ENCODE results near the gene MMP10. TPM values are rescaled to one million over a fixed set of nuclear protein-coding genes. Genes with fewer than 3 reads are reported as not detected.

Gene MMP10
- polyA plus RNA-seq (2013, experiment 1 of 4) = not detected
- 0.18 TPM for polyA plus RNA-seq (2013, experiment 2 of 4)
- polyA plus RNA-seq (2013, experiment 3 of 4) = not detected
- not detected for polyA plus RNA-seq (2013, experiment 4 of 4)

- 54 to 76% methylated on average over 2 of the region's 2 CpGs for WGBS, 2 experiments
- no peaks in the 10 kb centered on the region for H3K9me3 ChIP-seq (ENCODE audit: control insufficient read depth, low read length)
- no peaks in the 10 kb centered on the region for H3K36me3 ChIP-seq (ENCODE audit: control insufficient read depth, insufficient read depth, low read length)
- H3K4me3 ChIP-seq (ENCODE audit: insufficient read depth, low read depth, low read length) = no peak within 1 kb of the TSS
- H3K4me1 ChIP-seq (ENCODE audit: control insufficient read depth, insufficient read depth, low read length) = no peaks in the 10 kb centered on the region
- H3K27ac ChIP-seq (ENCODE audit: insufficient read depth, low read depth, low read length, poor library complexity, severe bottlenecking) = no peak within 1 kb of the TSS
- no peaks in the 10 kb centered on the region for H3K27me3 ChIP-seq (ENCODE audit: control insufficient read depth, insufficient read depth, low read length, poor library complexity, severe bottlenecking)
Measured at GRCh38 chr11:102780491-102780918, at the start of gene MMP10. MMP10 (minus strand) TSS chr11:102780628; CDS start chr11:102780591, 37 bp downstream.

DNA sequence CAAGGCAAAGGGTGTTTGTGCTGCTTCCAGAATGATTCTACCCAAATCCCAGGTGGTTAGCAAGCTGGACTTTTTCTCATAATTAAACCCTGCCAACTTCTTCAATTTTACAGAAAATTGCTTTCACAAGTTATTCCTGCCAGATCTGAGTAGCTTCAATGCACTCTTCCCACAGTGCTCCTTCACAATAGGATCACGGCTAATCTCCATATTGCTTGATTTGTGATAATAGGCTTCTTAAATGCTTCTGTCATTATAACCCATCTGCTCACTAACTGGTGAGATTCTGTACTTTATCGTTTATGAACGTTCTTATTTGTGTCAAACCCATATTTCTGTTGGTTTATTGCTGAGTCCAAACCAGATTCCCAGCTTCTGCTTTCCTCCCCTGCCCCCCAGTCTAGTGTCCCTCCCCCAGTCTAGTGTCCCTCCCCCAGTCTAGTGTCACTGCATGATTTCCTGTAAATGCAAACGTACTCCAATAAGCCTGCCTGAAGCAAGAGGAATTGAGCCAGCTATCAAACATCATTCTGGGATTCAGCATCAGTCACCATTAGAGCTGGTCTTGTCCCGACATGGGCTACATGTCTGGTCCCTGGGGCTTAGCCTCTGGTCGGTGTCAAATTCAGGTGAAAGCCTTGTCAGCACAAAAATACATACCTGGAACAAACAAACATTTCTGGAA is 49.0 kb upstream of the MMP10 start:
- Histone ChIP-seq H3K4me3 (ENCODE audit: insufficient read depth, low read depth, low read length) (no peak overlapping the region), H3K27ac (ENCODE audit: insufficient read depth, low read depth, low read length, poor library complexity, severe bottlenecking) (no peak overlapping the region), H3K27me3 (ENCODE audit: control insufficient read depth, insufficient read depth, low read length, poor library complexity, severe bottlenecking) (no peaks in the 10 kb centered on the region), H3K4me1 (ENCODE audit: control insufficient read depth, insufficient read depth, low read length) (no peaks in the 10 kb centered on the region), H3K36me3 (ENCODE audit: control insufficient read depth, insufficient read depth, low read length) (no peaks in the 10 kb centered on the region), H3K9me3 (ENCODE audit: control insufficient read depth, low read length) (no peaks in the 10 kb centered on the region)
- 88 to 94% methylated on average over 5 to 6 of the region's 6 CpGs for WGBS, 2 experiments

DNA sequence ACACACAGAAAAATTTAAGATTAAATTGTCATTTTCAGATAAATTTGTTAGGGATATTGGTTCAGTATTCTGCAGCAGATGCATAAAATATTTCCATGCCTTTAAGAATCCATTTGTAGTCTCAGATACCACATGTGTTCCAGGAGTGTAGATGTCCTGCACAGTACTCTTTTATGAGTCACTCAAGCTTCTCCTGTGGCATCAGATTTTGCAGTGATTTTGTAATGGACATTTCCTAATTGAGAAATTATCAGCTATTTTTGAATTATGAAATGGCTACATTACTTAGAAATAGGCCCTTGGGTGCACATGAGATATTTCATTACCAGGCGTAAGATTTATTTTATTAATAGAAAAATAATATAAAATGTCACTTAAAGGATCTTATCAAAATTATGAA is 44.1 kb upstream of the MMP10 start:
- no peaks in the 10 kb centered on the region for H3K27me3 ChIP-seq (ENCODE audit: control insufficient read depth, insufficient read depth, low read length, poor library complexity, severe bottlenecking)
- H3K36me3 ChIP-seq (ENCODE audit: control insufficient read depth, insufficient read depth, low read length) = no peaks in the 10 kb centered on the region
- no peak overlapping the region for H3K27ac ChIP-seq (ENCODE audit: insufficient read depth, low read depth, low read length, poor library complexity, severe bottlenecking)
- WGBS, 2 experiments = no CpG with 5 or more reads among the region's 1 CpG
- H3K4me3 ChIP-seq (ENCODE audit: insufficient read depth, low read depth, low read length) = no peak overlapping the region
- no peaks in the 10 kb centered on the region for H3K4me1 ChIP-seq (ENCODE audit: control insufficient read depth, insufficient read depth, low read length)
- H3K9me3 ChIP-seq (ENCODE audit: control insufficient read depth, low read length) = no peaks in the 10 kb centered on the region

DNA sequence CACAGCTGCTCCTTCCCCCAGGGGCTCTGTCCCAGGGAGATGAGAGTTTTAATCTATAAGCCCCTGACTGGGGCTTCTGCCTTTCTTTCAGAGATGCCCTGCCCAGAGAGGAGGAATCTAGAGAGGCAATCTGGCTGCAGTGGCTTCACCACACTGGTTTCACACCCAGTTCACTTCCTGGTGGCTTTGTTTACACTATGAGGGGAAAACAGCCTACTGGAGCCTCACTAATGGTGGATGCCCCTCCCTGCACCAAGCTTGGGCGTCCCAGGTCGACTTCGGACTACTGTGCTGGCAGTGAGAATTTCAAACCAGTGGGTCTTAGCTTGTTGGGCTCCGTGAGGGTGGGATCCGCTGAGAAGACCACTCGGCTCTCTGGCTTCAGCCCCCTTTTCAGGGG is 39.1 kb upstream of the MMP10 start:
- Histone ChIP-seq H3K27ac (ENCODE audit: insufficient read depth, low read depth, low read length, poor library complexity, severe bottlenecking) (no peak overlapping the region), H3K4me3 (ENCODE audit: insufficient read depth, low read depth, low read length) (no peak overlapping the region), H3K27me3 (ENCODE audit: control insufficient read depth, insufficient read depth, low read length, poor library complexity, severe bottlenecking) (no peaks in the 10 kb centered on the region), H3K36me3 (ENCODE audit: control insufficient read depth, insufficient read depth, low read length) (no peaks in the 10 kb centered on the region), H3K9me3 (ENCODE audit: control insufficient read depth, low read length) (no peaks in the 10 kb centered on the region), H3K4me1 (ENCODE audit: control insufficient read depth, insufficient read depth, low read length) (no peaks in the 10 kb centered on the region)
- WGBS, 2 experiments = 83 to 84% methylated on average over 6 of the region's 6 CpGs

DNA sequence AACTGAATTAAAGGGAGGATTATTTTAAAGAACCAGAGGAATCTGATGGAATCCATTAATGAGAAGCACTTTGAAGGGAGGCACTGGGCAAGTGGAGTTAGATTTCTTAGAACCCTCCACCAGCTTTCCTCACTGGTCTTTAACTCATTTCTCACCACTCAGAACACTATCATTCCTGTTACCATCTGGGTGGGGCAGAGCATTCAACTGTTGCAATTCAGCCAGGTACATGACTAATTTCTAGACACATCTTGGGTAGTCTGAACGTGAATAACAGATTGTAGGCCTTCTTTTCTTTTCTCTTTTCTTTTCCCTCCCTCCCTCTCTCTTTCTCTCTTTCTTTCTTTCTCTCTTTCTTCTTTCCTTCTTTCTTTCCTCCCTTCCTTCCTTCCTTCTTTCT is 33.1 kb upstream of the MMP10 start:
- 91 to 98% methylated on average over 1 of the region's 1 CpG for WGBS, 2 experiments
- Histone ChIP-seq H3K4me1 (ENCODE audit: control insufficient read depth, insufficient read depth, low read length) (no peaks in the 10 kb centered on the region), H3K4me3 (ENCODE audit: insufficient read depth, low read depth, low read length) (no peak overlapping the region), H3K9me3 (ENCODE audit: control insufficient read depth, low read length) (no peaks in the 10 kb centered on the region), H3K27me3 (ENCODE audit: control insufficient read depth, insufficient read depth, low read length, poor library complexity, severe bottlenecking) (no peaks in the 10 kb centered on the region), H3K27ac (ENCODE audit: insufficient read depth, low read depth, low read length, poor library complexity, severe bottlenecking) (no peak overlapping the region), H3K36me3 (ENCODE audit: control insufficient read depth, insufficient read depth, low read length) (no peaks in the 10 kb centered on the region)

DNA sequence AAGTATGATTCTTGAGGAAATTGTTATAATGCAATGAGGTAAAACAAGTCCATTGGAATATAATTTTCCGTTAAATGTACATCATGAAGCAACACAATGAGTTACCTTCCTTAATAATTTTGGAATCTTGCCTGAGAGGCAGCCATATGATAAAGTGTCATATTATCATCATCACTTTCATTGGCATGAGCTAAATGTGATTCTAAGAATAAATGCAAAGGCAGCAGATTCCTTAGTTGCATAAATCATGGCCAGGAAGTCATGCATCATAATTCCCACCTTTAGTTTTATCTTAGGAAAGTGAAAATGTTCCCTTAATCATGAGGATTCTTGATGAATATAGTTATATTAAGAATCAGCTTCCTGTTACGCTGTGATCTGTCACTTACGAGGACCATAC is 31.8 kb upstream of the MMP10 start:
- Histone ChIP-seq H3K9me3 (ENCODE audit: control insufficient read depth, low read length) (no peaks in the 10 kb centered on the region), H3K27ac (ENCODE audit: insufficient read depth, low read depth, low read length, poor library complexity, severe bottlenecking) (no peak overlapping the region), H3K36me3 (ENCODE audit: control insufficient read depth, insufficient read depth, low read length) (no peaks in the 10 kb centered on the region), H3K4me3 (ENCODE audit: insufficient read depth, low read depth, low read length) (no peak overlapping the region), H3K27me3 (ENCODE audit: control insufficient read depth, insufficient read depth, low read length, poor library complexity, severe bottlenecking) (no peaks in the 10 kb centered on the region), H3K4me1 (ENCODE audit: control insufficient read depth, insufficient read depth, low read length) (no peaks in the 10 kb centered on the region)
- WGBS, 2 experiments = 94% methylated on average over 2 to 3 of the region's 3 CpGs

DNA sequence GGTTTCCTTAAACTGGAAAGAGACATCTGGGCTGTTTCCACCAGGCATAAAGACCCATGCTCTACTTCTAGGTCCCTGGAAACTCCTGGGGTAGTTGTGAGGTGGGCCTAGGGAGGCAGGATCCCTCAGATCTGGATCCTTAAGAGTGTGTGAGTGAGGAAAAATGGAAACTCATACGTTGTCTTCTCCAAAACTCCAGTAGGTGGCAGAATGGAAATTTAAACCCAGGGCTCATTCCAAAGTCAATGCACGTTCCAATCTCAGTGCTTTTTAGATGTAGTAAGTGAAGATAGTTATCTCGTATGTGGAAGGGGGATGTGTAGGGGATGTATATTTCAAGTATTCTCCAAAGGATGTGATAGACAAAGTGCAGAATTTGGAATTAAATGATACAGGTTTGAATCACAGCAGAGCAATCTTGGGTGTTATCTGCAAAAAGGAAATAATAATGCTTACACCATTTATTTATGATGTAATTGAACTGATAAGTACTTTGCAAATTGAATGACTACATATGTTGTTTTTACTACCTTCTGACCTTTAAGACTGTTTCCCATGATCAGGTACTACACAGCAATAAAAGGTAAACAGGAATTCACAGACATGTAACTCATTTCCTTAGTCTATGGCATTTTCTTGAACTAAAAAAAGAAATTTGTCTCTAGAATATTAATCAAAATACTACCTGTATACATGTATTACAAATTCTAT is 30.7 kb upstream of the MMP10 start:
- no peak overlapping the region for H3K27ac ChIP-seq (ENCODE audit: insufficient read depth, low read depth, low read length, poor library complexity, severe bottlenecking)
- H3K4me1 ChIP-seq (ENCODE audit: control insufficient read depth, insufficient read depth, low read length) = no peaks in the 10 kb centered on the region
- H3K36me3 ChIP-seq (ENCODE audit: control insufficient read depth, insufficient read depth, low read length) = no peaks in the 10 kb centered on the region
- H3K9me3 ChIP-seq (ENCODE audit: control insufficient read depth, low read length) = no peaks in the 10 kb centered on the region
- H3K4me3 ChIP-seq (ENCODE audit: insufficient read depth, low read depth, low read length) = no peak overlapping the region
- WGBS, 2 experiments = 38 to 41% methylated on average over 3 of the region's 3 CpGs
- H3K27me3 ChIP-seq (ENCODE audit: control insufficient read depth, insufficient read depth, low read length, poor library complexity, severe bottlenecking) = no peaks in the 10 kb centered on the region

DNA sequence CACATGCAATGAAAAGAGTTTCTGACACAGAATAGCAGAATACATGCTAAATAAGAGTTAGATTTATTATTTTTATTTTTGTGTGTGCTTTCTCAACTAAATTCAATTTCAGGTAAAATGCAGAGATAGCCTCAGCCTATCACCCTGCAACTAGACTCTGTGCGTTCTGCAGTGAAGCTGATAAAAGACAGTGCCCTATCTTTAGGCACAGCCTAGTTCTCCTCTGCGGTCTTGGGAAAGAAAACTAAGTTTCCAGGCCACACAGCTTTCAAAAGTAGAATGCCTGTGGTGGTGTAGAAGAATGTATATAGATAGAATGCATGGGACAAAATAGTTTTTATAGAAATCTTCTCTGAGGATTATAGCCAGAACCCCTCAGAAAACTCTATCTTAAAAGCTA is 29.5 kb upstream of the MMP10 start:
- H3K4me3 ChIP-seq (ENCODE audit: insufficient read depth, low read depth, low read length) = no peak overlapping the region
- no peaks in the 10 kb centered on the region for H3K27me3 ChIP-seq (ENCODE audit: control insufficient read depth, insufficient read depth, low read length, poor library complexity, severe bottlenecking)
- WGBS, 2 experiments = 93 to 96% methylated on average over 2 of the region's 2 CpGs

DNA sequence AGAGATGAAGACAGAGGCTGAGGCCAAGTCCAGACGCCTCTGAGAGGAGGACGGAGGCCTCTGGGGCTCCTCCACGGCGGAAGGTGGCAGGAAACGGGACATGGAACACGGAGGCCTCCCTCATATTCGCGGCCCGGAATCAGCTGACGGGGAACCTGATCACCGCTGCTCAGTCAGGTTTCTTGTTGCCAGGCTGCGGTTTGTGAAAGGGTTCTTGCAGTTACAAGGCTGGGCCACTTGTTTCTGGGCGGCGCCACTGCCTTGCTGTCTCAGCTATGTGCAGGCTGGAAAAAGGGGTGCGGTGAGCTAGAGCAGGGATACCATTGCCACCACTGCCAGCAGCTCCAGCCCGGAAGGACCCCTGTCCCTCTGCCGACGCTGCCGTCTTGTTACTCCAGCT is 27.5 kb upstream of the MMP10 start:
- Histone ChIP-seq H3K27ac (ENCODE audit: insufficient read depth, low read depth, low read length, poor library complexity, severe bottlenecking) (no peak overlapping the region), H3K9me3 (ENCODE audit: control insufficient read depth, low read length) (no peaks in the 10 kb centered on the region), H3K4me3 (ENCODE audit: insufficient read depth, low read depth, low read length) (no peak overlapping the region), H3K4me1 (ENCODE audit: control insufficient read depth, insufficient read depth, low read length) (no peaks in the 10 kb centered on the region), H3K27me3 (ENCODE audit: control insufficient read depth, insufficient read depth, low read length, poor library complexity, severe bottlenecking) (no peaks in the 10 kb centered on the region), H3K36me3 (ENCODE audit: control insufficient read depth, insufficient read depth, low read length) (no peaks in the 10 kb centered on the region)
- WGBS, 2 experiments = 67 to 74% methylated on average over 19 of the region's 19 CpGs

More for the DNA sequence above, 29.5 kb upstream of the MMP10 start:
- Histone ChIP-seq H3K36me3 (ENCODE audit: control insufficient read depth, insufficient read depth, low read length) (no peaks in the 10 kb centered on the region), H3K9me3 (ENCODE audit: control insufficient read depth, low read length) (no peaks in the 10 kb centered on the region), H3K27ac (ENCODE audit: insufficient read depth, low read depth, low read length, poor library complexity, severe bottlenecking) (no peak overlapping the region), H3K4me1 (ENCODE audit: control insufficient read depth, insufficient read depth, low read length) (no peaks in the 10 kb centered on the region)

- H3K27ac ChIP-seq (ENCODE audit: insufficient read depth, low read depth, low read length, poor library complexity, severe bottlenecking) = no peak overlapping the region
- no peak overlapping the region for H3K4me3 ChIP-seq (ENCODE audit: insufficient read depth, low read depth, low read length)
- no peaks in the 10 kb centered on the region for H3K9me3 ChIP-seq (ENCODE audit: control insufficient read depth, low read length)
- no peaks in the 10 kb centered on the region for H3K4me1 ChIP-seq (ENCODE audit: control insufficient read depth, insufficient read depth, low read length)
- no peaks in the 10 kb centered on the region for H3K36me3 ChIP-seq (ENCODE audit: control insufficient read depth, insufficient read depth, low read length)
- H3K27me3 ChIP-seq (ENCODE audit: control insufficient read depth, insufficient read depth, low read length, poor library complexity, severe bottlenecking) = no peaks in the 10 kb centered on the region
- 88 to 89% methylated on average over 1 to 3 of the region's 3 CpGs for WGBS, 2 experiments
Measured at GRCh38 chr11:102806296-102806695, 25.9 kb upstream of the MMP10 start.

All from ectodermal cell (in vitro differentiated cells).